ENCODE results near the gene CEP152. TPM values are rescaled to one million over a fixed set of nuclear protein-coding genes. Genes with fewer than 3 reads are reported as not detected.

CEP152 gene
- total and polyA plus RNA-seq, 10 of the 15 experiments (the other 5 are each of a cell fraction or from before 2014, with no cell fraction given), result 5.3 to 22.6 (median 14.2) TPM

DNA sequence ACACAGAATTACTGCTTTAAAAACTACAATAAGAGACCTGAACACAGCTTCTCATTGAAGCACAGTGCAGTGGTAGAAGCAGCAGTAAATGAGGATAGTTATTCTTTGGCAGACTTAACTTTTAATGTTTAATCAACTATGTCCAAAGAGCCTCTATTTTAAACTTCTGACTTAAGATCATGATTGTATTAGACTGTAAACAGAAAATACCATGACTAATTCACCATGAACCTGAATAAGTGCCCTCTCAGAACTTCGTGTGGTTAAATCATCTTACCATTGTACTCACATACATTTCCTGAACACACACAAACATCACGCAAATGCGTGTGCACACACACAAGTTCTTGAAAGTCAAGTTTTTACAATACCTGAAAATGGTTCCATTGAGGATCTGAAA lies 13.9 kb downstream of the CEP152 start:
- peak; percentile 28 for DNase-seq (ENCODE audit: low read depth, low spot score)
- Histone ChIP-seq H3K27ac (ENCODE audit: control insufficient read depth, insufficient read depth) (peak overlapping the region; percentile 11; the same call in 1 of the 2 replicates), H3K27me3 (replicated peaks in 1 of 2; ENCODE audit: control insufficient read depth in 2 of 2, insufficient read depth in 2 of 2, low read length in 1 of 2) (no peaks in the 10 kb centered on the region), H3K9me3 (replicated peaks; ENCODE audit: control insufficient read depth, insufficient read depth, low read length) (no peaks in the 10 kb centered on the region), H3K79me2 (ENCODE audit: control insufficient read depth, insufficient read depth, low read length) (peaks cover 17% of the 10 kb centered on the region), H3K4me1 (ENCODE audit: control insufficient read depth, insufficient read depth, low read length) (peaks cover 9% of the 10 kb centered on the region), H3K4me2 (ENCODE audit: control insufficient read depth, insufficient read depth) (no peak overlapping the region), H3K4me3 (no peak overlapping the region), H3K36me3 (ENCODE audit: control insufficient read depth in 2 of 2, insufficient read depth in 2 of 2, low read length in 1 of 2) (peaks cover 2 to 22% of the 10 kb centered on the region in 2 experiments; a peak in 3 of 4 replicates), H3K9ac (ENCODE audit: control insufficient read depth, insufficient read depth, low read length) (no peak overlapping the region), H2AFZ (ENCODE audit: control insufficient read depth, low read depth, low read length) (peak overlapping the region; percentile 31), H4K20me1 (ENCODE audit: control insufficient read depth, insufficient read depth) (no peaks in the 10 kb centered on the region)
- intact Hi-C loops (cut with micrococcal nuclease; ENCODE audit: unreplicated experiment), result loop anchor here (5.0 to 10.0 kb wide), 2 partner anchors 150 to 292 kb away; partner anchors contain the start of gene FBN1
- FAIRE-seq, result no peak
- peak; percentile 43 for ATAC-seq
- WGBS (ENCODE audit: insufficient coverage, insufficient replicate concordance, low lambda C conversion rate, missing lambda C conversion rate), result 65% methylated on average over 3 of the region's 3 CpGs
- RAD21 ChIA-PET (ENCODE audit: unreplicated experiment), result interaction anchor here (1.1 kb wide), 1 partner anchor 14 kb away, joined by 3 read pairs; the partner anchor contains the start of gene CEP152
- in situ Hi-C loops (cut with MboI), result no loop called here
- SMC1A ChIA-PET (ENCODE audit: uncharacterized antibody, unreplicated experiment), result interaction anchor here (0.7 to 3.4 kb wide), 4 partner anchors 9 to 25 kb away, joined by 3 to 16 read pairs (median 6); no protein-coding TSS in a partner anchor
- TF ChIP-seq NFYA (IDR thresholded peaks at IDR 0.05; ENCODE audit: borderline replicate concordance, low read depth, low read length), result no peak
- TF ChIP-seq, protein P1, sequence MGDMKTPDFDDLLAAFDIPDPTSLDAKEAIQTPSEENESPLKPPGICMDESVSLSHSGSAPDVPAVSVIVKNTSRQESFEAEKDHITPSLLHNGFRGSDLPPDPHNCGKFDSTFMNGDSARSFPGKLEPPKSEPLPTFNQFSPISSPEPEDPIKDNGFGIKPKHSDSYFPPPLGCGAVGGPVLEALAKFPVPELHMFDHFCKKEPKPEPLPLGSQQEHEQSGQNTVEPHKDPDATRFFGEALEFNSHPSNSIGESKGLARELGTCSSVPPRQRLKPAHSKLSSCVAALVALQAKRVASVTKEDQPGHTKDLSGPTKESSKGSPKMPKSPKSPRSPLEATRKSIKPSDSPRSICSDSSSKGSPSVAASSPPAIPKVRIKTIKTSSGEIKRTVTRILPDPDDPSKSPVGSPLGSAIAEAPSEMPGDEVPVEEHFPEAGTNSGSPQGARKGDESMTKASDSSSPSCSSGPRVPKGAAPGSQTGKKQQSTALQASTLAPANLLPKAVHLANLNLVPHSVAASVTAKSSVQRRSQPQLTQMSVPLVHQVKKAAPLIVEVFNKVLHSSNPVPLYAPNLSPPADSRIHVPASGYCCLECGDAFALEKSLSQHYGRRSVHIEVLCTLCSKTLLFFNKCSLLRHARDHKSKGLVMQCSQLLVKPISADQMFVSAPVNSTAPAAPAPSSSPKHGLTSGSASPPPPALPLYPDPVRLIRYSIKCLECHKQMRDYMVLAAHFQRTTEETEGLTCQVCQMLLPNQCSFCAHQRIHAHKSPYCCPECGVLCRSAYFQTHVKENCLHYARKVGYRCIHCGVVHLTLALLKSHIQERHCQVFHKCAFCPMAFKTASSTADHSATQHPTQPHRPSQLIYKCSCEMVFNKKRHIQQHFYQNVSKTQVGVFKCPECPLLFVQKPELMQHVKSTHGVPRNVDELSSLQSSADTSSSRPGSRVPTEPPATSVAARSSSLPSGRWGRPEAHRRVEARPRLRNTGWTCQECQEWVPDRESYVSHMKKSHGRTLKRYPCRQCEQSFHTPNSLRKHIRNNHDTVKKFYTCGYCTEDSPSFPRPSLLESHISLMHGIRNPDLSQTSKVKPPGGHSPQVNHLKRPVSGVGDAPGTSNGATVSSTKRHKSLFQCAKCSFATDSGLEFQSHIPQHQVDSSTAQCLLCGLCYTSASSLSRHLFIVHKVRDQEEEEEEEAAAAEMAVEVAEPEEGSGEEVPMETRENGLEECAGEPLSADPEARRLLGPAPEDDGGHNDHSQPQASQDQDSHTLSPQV (IDR thresholded peaks at IDR 0.05), result 0 out of 2 replicates have a peak, but pooled peaks have one; percentile 19
- no peak for TF ChIP-seq TCF7 (IDR thresholded peaks at IDR 0.05; ENCODE audit: borderline replicate concordance)
- TF ChIP-seq IKZF2 (IDR thresholded peaks at IDR 0.05), result peak in 1 of 2 experiments; percentile 24; a peak in 1 of 4 replicates
- TF ChIP-seq MEF2B (IDR thresholded peaks at IDR 0.05; ENCODE audit: partially characterized antibody, poor library complexity, severe bottlenecking), result peak; percentile 11
- TF ChIP-seq, protein P2, sequence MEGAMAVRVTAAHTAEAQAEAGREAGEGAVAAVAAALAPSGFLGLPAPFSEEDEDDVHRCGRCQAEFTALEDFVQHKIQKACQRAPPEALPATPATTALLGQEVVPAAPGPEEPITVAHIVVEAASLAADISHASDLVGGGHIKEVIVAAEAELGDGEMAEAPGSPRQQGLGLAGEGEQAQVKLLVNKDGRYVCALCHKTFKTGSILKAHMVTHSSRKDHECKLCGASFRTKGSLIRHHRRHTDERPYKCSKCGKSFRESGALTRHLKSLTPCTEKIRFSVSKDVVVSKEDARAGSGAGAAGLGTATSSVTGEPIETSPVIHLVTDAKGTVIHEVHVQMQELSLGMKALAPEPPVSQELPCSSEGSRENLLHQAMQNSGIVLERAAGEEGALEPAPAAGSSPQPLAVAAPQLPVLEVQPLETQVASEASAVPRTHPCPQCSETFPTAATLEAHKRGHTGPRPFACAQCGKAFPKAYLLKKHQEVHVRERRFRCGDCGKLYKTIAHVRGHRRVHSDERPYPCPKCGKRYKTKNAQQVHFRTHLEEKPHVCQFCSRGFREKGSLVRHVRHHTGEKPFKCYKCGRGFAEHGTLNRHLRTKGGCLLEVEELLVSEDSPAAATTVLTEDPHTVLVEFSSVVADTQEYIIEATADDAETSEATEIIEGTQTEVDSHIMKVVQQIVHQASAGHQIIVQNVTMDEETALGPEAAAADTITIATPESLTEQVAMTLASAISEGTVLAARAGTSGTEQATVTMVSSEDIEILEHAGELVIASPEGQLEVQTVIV (IDR thresholded peaks at IDR 0.05; ENCODE audit: borderline replicate concordance, partially characterized antibody), result no peak
- peak; percentile 54; the same call in 1 of the 2 replicates for TF ChIP-seq MTA2 (IDR thresholded peaks at IDR 0.05; ENCODE audit: low read depth)
- TF ChIP-seq, protein P3, sequence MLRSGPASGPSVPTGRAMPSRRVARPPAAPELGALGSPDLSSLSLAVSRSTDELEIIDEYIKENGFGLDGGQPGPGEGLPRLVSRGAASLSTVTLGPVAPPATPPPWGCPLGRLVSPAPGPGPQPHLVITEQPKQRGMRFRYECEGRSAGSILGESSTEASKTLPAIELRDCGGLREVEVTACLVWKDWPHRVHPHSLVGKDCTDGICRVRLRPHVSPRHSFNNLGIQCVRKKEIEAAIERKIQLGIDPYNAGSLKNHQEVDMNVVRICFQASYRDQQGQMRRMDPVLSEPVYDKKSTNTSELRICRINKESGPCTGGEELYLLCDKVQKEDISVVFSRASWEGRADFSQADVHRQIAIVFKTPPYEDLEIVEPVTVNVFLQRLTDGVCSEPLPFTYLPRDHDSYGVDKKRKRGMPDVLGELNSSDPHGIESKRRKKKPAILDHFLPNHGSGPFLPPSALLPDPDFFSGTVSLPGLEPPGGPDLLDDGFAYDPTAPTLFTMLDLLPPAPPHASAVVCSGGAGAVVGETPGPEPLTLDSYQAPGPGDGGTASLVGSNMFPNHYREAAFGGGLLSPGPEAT (IDR thresholded peaks at IDR 0.05; ENCODE audit: low read depth), result no peak; the same call in 1 of the 2 replicates
- peak; percentile 46; the same call in 1 of the 2 replicates for TF ChIP-seq RUNX3 (IDR thresholded peaks at IDR 0.05; ENCODE audit: low read length)
- peak; percentile 43; the same call in 1 of the 2 replicates for TF ChIP-seq ATF7 (IDR thresholded peaks at IDR 0.05; ENCODE audit: low read depth)
- TF ChIP-seq SIN3A (IDR thresholded peaks at IDR 0.05; ENCODE audit: low read depth, low read length), result no peak
- no peak for TF ChIP-seq MYB (IDR thresholded peaks at IDR 0.05; ENCODE audit: borderline replicate concordance, low read depth, low read length)
- TF ChIP-seq NFYB (IDR thresholded peaks at IDR 0.05; ENCODE audit: insufficient read depth, low read depth, low read length), result no peak
- CTCF ChIA-PET, result interaction anchor here (7.4 kb wide), 1 partner anchor 439 kb away, joined by 69 read pairs; no protein-coding TSS in a partner anchor
- POLR2A ChIA-PET, result interaction anchor here (2.2 to 4.2 kb wide), 3 partner anchors 10 to 14 kb away, joined by 7 to 19 read pairs (median 18); partner anchors contain the start of gene CEP152
- no TSS peak for BruUV-seq (replicated peaks)
